Measurements from ENCODE around the gene PTPRG.

- no peak for TF ChIP-seq CTCF (IDR thresholded peaks at IDR 0.05; ENCODE audit: low read depth, low read length, poor library complexity, severe bottlenecking)
- TF ChIP-seq EZH2phosphoT487 (IDR thresholded peaks at IDR 0.05; ENCODE audit: borderline replicate concordance, low read length) = no peak
These were observed 117.7 kb downstream of the PTPRG start for GRCh38 chr3:61679026-61679425.

All from DOHH2 (cell line).